Fibroblast of the conjunctiva (primary cell): ENCODE results near the gene HDAC8.
A peak's percentile ranks its signal among the peaks of the same experiment; 100 is the strongest.
"Not testable (repeated sequence)": the region's sequence is repeated elsewhere in the genome, so short reads cannot be mapped to it uniquely, and the experiment has no call there.

Source experiments
- DNase-seq: peaks from one replicate; pipeline ENCODE4 v3.0.0-alpha.2; 2010; ENCODE audit warnings: low read depth

HDAC8 gene

DNA sequence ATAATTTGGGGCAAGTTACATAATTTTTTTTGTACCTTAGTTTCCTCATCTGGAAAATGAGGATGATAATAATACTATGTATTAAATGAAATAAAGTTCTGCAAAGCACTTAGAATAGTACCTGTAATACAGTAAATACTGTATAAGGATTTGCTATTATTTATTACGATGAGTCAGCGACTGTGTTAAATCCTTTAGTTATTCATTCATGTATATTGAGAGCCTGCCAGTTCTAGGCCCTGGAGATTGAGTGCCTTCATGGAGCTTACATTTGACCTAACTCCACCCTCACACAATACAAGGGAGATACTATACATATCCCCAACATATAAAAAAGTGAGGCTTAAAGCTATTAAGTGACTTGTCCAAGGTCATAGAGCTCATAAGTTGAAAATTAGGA is 199.9 kb downstream of the HDAC8 start:
- DNase-seq: no peak

DNA sequence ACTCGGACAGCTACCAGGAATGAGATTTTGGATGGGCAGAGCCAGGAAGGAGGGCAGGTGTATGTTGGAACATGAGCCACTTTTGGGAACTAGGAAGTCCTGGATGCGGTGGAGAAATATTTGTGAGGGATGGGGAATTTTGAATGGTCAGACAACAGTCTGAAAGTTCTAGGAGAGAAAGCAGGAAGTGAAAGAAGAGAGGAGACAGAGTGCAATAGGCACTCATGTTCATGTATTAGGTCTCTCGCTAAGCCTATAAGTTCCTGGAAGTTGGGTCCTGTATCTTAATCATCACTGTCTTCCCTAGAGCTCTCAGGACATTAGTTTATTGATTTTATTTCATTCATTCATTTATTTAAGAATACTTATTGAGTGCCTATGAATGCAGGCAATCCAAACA is 201.2 kb downstream of the HDAC8 start:
- no peak for DNase-seq

GRCh38 chrX:72368796-72369195 is 203.8 kb downstream of the HDAC8 start:
- no peak for DNase-seq

DNA sequence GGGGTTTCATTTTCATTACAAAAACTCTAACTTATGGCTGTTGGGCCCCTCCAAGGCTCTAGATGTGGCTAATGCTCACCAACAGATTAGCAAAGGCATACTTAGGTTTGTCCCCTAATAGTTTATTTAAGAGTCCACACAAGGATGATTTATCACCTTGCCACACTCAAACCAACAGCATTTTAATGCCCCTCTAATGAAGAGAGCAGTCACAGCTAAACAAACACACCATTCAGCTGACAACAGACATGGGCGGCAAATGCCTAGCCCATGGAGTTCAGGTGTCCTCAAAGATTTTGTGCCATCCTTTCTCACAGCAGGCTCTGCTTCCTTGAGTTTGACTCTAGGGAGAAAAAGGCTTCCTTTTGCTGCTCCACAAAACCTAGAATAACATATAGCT is 205.1 kb downstream of the HDAC8 start:
- DNase-seq: no peak

- DNase-seq: no peak
Observed at GRCh38 chrX:72366701-72367454, 205.8 kb downstream of the HDAC8 start.

- DNase-seq: no peak
Observed at GRCh38 chrX:72366178-72366577, 206.5 kb downstream of the HDAC8 start.

DNA sequence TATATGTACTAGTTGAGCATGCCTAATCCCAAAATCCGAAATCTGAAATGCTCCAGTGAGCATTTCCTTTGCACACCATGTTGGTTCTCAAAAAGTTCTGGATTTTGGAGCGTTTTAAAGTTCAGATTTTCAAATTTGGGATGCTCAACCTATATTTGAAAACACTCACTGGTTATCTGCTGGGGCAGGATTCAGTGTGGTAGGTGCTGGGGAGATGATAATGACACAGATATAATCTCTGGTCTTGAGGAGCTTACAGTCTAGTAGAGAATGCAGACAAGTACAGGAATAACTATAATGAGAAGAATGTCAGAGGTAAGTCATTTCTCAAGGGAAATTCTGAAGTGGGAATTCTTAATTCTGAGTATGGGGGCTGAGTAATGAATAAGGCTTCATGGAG is 207.5 kb downstream of the HDAC8 start:
- DNase-seq: no peak

GRCh38 chrX:72360326-72360725 is 212.3 kb downstream of the HDAC8 start:
- DNase-seq: no peak

- DNase-seq: no peak
Observed at GRCh38 chrX:72358313-72358712, 214.3 kb downstream of the HDAC8 start.

DNA sequence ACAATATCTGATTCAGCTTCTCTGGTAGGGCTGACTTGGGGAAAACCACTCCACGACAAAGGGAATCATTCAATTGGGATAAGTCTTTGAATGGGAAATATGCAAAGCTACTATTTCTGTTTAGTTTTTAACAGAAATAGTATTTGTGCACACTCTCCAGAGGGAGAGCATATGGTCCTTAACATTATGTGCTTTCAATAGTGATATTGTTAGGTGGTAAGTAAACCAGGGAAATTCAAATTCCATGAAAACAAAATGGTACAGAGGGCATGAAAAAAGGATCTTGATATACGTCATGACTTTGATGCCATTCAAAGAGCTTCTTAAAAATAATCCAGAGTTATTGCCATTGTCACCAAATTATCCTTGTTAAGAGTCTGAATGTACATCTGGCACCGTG is 219.9 kb downstream of the HDAC8 start:
- DNase-seq: no peak

- peak; percentile 45 for DNase-seq
Observed at GRCh38 chrX:72351606-72352334, 220.9 kb downstream of the HDAC8 start.

- no peak for DNase-seq
Observed at GRCh38 chrX:72349190-72349589, 223.5 kb downstream of the HDAC8 start.

- DNase-seq: no peak
Observed at GRCh38 chrX:72348247-72348979, 224.2 kb downstream of the HDAC8 start.

- no peak for DNase-seq
Observed at GRCh38 chrX:72347366-72347765, 225.3 kb downstream of the HDAC8 start.

DNA sequence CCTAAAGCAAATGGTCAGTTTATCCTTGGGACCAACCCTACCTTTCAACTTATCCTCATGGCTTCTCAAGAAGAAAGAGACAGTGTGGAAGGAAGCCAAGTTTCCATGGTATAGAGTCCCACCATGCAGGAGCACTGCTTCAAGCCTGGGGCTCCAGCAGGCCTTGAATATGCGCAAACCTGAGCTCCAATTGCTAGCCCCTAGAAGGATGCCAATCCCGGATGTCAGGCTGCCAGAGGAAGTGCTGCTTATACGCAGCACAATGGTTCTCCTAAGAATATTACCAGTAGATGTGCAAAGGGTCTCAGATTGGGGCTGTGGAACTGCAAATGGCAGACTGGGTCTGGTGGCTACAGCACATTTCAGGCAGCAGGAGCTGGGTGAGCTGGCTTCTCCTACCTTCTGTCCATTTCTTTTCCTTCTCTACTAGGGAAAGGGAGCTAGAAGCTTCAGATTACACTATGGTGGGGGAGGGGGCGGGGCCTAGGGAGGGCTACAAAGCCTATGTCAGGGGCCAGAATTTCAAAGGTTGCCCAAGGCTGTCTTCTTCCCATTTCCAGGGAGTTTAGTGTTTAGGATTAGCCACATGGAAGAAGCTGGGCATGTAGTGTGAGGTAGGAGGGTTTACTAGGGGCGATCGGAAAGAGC is 226.2 kb downstream of the HDAC8 start:
- DNase-seq: no peak

DNA sequence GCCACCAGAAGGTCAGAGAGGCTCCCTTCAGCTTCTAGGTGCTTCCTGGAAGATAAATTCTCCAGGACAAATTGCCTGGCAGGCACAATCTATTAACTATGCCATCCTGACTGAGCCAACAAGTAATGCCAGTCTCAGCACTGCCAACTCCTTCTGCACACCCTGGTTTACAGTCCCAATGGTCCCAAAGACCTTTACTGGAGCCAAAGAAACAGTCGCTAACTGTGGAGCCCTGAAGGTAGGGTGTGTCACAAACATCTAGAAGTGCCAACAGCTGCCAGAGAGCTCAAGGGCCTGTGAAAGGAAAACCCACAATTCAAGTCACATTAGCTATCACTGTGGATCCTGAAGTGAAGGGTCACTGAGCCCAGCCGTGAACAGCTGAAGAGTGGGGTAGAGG is 232.0 kb downstream of the HDAC8 start:
- DNase-seq: no peak

- no peak for DNase-seq
Observed at GRCh38 chrX:72340041-72340440, 232.6 kb downstream of the HDAC8 start.

DNA sequence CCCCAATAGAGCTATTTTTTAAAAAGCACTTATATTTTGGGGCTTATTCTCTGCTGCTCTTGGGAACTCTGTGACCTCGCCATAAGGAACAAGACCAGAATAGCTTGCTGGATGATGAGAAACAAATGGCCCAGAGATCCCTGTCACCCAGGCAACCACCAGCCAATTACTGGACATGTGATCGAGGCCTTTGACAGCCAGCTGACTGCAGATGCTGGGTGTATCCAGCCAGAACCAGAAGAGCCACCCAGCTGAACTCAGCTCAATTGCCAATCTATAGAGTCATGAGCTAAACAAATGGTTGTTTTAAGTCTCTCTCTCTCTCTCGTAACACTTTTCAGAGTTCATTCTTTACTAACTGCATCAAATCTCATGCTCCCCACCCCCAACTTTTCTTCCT is 242.5 kb downstream of the HDAC8 start:
- DNase-seq: no peak

- DNase-seq: no peak
Observed at GRCh38 chrX:72326605-72327300, 245.9 kb downstream of the HDAC8 start.

DNA sequence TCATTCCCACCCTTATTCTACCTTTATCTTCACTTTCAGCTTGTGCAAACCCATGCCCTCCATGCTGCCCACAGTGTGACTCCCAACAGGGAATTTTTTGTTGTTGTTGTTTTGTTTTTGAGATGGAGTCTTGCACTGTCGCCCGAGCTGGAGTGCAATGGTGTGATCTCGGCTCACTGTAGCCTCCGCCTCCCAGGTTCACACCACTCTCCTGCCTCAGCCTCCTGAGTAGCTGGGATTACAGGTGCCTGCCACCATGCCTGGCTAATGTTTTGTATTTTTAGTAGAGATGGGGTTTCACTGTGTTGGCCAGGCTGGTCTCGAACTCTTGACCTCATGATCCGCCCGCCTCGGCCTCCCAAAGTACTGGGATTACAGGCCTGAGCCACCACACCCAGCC is 253.0 kb downstream of the HDAC8 start:
- DNase-seq: not testable (repeated sequence)

DNA sequence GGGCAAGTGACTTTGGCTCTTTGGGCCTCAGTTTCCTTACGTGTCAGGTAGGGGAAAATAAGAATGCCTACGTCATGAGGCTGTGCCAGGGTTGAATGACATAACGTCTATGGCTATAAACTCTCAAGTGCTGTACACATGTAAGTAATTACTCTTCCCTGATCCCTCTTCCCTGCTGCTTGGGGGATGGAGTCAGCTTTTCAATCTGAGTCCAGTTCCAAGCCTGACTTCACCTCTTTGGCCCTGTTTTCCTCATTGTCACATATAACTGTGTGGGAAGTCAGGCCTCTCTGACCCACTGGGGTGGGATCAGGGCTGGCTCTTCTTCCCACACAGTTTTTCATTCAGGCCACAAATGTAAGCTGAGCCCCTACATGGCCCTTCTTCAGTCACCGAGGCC is 255.5 kb downstream of the HDAC8 start:
- no peak for DNase-seq
